K562 (cell line): ENCODE results near the gene TMSB4X. TPM values are rescaled to one million over a fixed set of nuclear protein-coding genes. Genes with fewer than 3 reads are reported as not detected.
"Not testable (repeated sequence)": the region's sequence is repeated elsewhere in the genome, so short reads cannot be mapped to it uniquely, and the experiment has no call there.

Experiments
- ATAC-seq: fragments of 200-7000 bp; cut with Tn5 transposase; 3 replicates; pipeline ENCODE4 v1.9.1; 2020; ENCODE audit warnings: moderate library complexity
- BruUV-seq: library from RNA; stranded (reverse); fragments of 400-500 nt; replicated peaks from 2 replicates; lab custom pipeline; 2021; lab: Mats Ljungman, UMichigan
- CTCF ChIA-PET: fragments of 300-600 bp; formaldehyde crosslinking; extraction: SDS; loops from one replicate; lab custom pipeline; 2021; ENCODE audit warnings: low intra/inter-chr PET ratio; lab: Yijun Ruan, JAX
- POLR2A ChIA-PET: fragments of 300-600, 350-650 bp; sonication (Branson Sonifier 250); formaldehyde crosslinking; extraction: SDS; loops from one replicate; lab custom pipeline; 2021; ENCODE audit warnings: antibody characterized with exemption, inconsistent platforms; lab: Yijun Ruan, JAX
- DNase-seq, 4 experiments: peaks; one replicate each; pipeline versions ENCODE4 v3.0.0 to v3.0.0-alpha.2; 2011 to 2018; ENCODE audit warnings: low spot score in 3 of 4, mixed read lengths in 3 of 4; ENCODE audit errors: extremely low read depth in 1 of 4
- FAIRE-seq: peaks from 2 replicates; lab custom pipeline; 2011; peaks lifted over from hg19 to GRCh38; lab: Jason Lieb, UNC
- H2AFZ ChIP-seq: 2 replicates; pipeline ENCODE4 v1.6.0; 2011; ENCODE audit warnings: low read depth, low read length, control low read depth, inconsistent platforms
- H3K27ac ChIP-seq: fragments of 200-600 bp; 3 replicates; pipeline ENCODE4 v1.8.0; 2011; ENCODE audit warnings: low read depth, mild to moderate bottlenecking, control low read depth, inconsistent platforms, low read length, moderate library complexity, mixed read lengths; ENCODE audit errors: extremely low read depth
- H3K27me3 ChIP-seq, 2 experiments: fragments of 300-600 bp in 1 of 2; 2 replicates in 1 of 2; 3 replicates in 1 of 2; pipeline versions ENCODE4 v1.6.0 to v1.8.0; 2011; ENCODE audit warnings: inconsistent platforms in 2 of 2, low read length in 2 of 2, mild to moderate bottlenecking in 1 of 2, mixed read lengths in 1 of 2, moderate library complexity in 1 of 2; ENCODE audit not compliant: control insufficient read depth in 2 of 2, insufficient read depth in 2 of 2
- H3K36me3 ChIP-seq: fragments of 300-600 bp; 3 replicates; pipeline ENCODE4 v1.8.0; 2011; ENCODE audit warnings: mild to moderate bottlenecking, low read length, inconsistent platforms; ENCODE audit not compliant: control insufficient read depth, insufficient read depth
- H3K4me1 ChIP-seq, 2 experiments: fragments of 200-600 bp in 1 of 2; replicated peaks in 1 of 2; 2 replicates in 1 of 2; 3 replicates in 1 of 2; pipeline versions ENCODE4 v1.5.1 to v1.8.0; 2011; ENCODE audit warnings: inconsistent platforms in 2 of 2, low read length in 2 of 2, mild to moderate bottlenecking in 1 of 2, mixed read lengths in 1 of 2, moderate library complexity in 1 of 2; ENCODE audit not compliant: control insufficient read depth in 2 of 2, insufficient read depth in 2 of 2
- H3K4me2 ChIP-seq: 2 replicates; pipeline ENCODE4 v1.6.1; 2011; ENCODE audit warnings: low read length, control low read depth, inconsistent platforms, mixed read lengths; ENCODE audit not compliant: insufficient read depth
- H3K4me3 ChIP-seq: fragments of 200-600 bp; sonication (generic), shearing (Covaris generic); 2 replicates; pipeline ENCODE4 v1.5.1; 2016; ENCODE audit warnings: control low read depth, inconsistent platforms
- H3K79me2 ChIP-seq: fragments of 200-600 bp; 3 replicates; pipeline ENCODE4 v1.8.0; 2011; ENCODE audit warnings: low read length, inconsistent platforms; ENCODE audit not compliant: control insufficient read depth, insufficient read depth
- H3K9ac ChIP-seq, 2 experiments: 2 replicates each; pipeline versions ENCODE4 v1.6.0 to v1.6.1; 2011; ENCODE audit warnings: low read depth in 2 of 2, low read length in 2 of 2, control low read depth in 1 of 2, inconsistent platforms in 1 of 2, mild to moderate bottlenecking in 1 of 2, mixed read lengths in 1 of 2; ENCODE audit not compliant: insufficient read depth in 1 of 2
- H3K9me1 ChIP-seq: one replicate; pipeline ENCODE4 v1.6.0; 2011; ENCODE audit warnings: inconsistent platforms, mild to moderate bottlenecking, low read length, moderate library complexity; ENCODE audit not compliant: control insufficient read depth, insufficient read depth
- H3K9me3 ChIP-seq: replicated peaks from 2 replicates; pipeline ENCODE4 v1.5.1; 2011; ENCODE audit warnings: low read depth, low read length, inconsistent platforms; ENCODE audit not compliant: control insufficient read depth, insufficient read depth
- H4K20me1 ChIP-seq: replicated peaks from 2 replicates; pipeline ENCODE4 v1.6.1; 2011; ENCODE audit warnings: low read length, inconsistent platforms, mixed read lengths; ENCODE audit not compliant: control insufficient read depth, insufficient read depth
- BHLHE40 ChIP-seq: IDR thresholded peaks from 2 replicates; pipeline ENCODE4 v1.6.1; 2011; ENCODE audit warnings: low read length, improper control_type of control experiment
- HDAC3 ChIP-seq: fragments of 450-650 bp; IDR thresholded peaks from 2 replicates; pipeline ENCODE4 v1.6.1; 2018; ENCODE audit warnings: borderline replicate concordance, mild to moderate bottlenecking, moderate library complexity; ENCODE audit not compliant: partially characterized antibody
- KDM5B ChIP-seq: fragments of 200-600 bp; sonication (generic); IDR thresholded peaks from 2 replicates; pipeline ENCODE4 v1.6.1; 2012; ENCODE audit warnings: low read depth, mild to moderate bottlenecking, moderate library complexity, low read length, control low read depth, inconsistent platforms; ENCODE audit not compliant: insufficient replicate concordance
- MXI1 ChIP-seq: IDR thresholded peaks from 2 replicates; pipeline ENCODE4 v1.6.1; 2011; ENCODE audit warnings: low read depth, mild to moderate bottlenecking, improper control_type of control experiment, low read length
- NONO ChIP-seq, 2 experiments: fragments of 200-400 bp in 1 of 2; fragments of 450-650 bp in 1 of 2; formaldehyde crosslinking in 1 of 2; IDR thresholded peaks; 2 replicates each; pipeline ENCODE4 v1.6.1; 2017; ENCODE audit warnings: low read depth in 2 of 2, mild to moderate bottlenecking in 2 of 2, moderate library complexity in 2 of 2, low read length in 1 of 2
- POLR2AphosphoS5 ChIP-seq: IDR thresholded peaks from 2 replicates; pipeline ENCODE4 v1.6.1; 2011; ENCODE audit warnings: mild to moderate bottlenecking, low read depth, low read length, moderate library complexity; ENCODE audit not compliant: control insufficient read depth, insufficient read depth
- SIN3A ChIP-seq, 2 experiments: fragments of 150-350 bp in 1 of 2; IDR thresholded peaks; 2 replicates each; pipeline ENCODE4 v1.6.1; 2011 to 2016; ENCODE audit warnings: borderline replicate concordance in 2 of 2, low read depth in 2 of 2, low read length in 2 of 2, mild to moderate bottlenecking in 2 of 2, moderate library complexity in 2 of 2; ENCODE audit not compliant: control insufficient read depth in 1 of 2
- SUPT5H ChIP-seq: fragments of 450-650 bp; IDR thresholded peaks from 2 replicates; pipeline ENCODE4 v1.6.1; 2016
- TEAD4 ChIP-seq, 2 experiments: sonication (generic) in 1 of 2; formaldehyde crosslinking in 1 of 2; IDR thresholded peaks; 2 replicates each; pipeline versions ENCODE4 v1.6.1 to v1.8.0; 2012 to 2022; ENCODE audit warnings: borderline replicate concordance in 1 of 2, inconsistent platforms in 1 of 2, low read length in 1 of 2, mild to moderate bottlenecking in 1 of 2, missing genetic modification reagents in 1 of 2
- THRAP3 ChIP-seq: fragments of 450-650 bp; IDR thresholded peaks from 2 replicates; pipeline ENCODE4 v1.6.1; 2016; ENCODE audit warnings: mild to moderate bottlenecking, inconsistent platforms, borderline replicate concordance
- WGBS: fragments of 100-300 bp; shearing (Covaris generic); methylation state at CpG from one replicate; pipeline ENCODE4 v1.1.6; 2016; ENCODE audit warnings: low coverage, mixed read lengths; ENCODE audit not compliant: insufficient coverage; ENCODE audit errors: missing lambda C conversion rate; 5-methylcytosine and 5-hydroxymethylcytosine counted together
- in situ Hi-C: fragments of 300-500 bp; cut with MboI; formaldehyde crosslinking; loops from 4 replicates; pipeline ENCODE4 v1.15.0; 2018; ENCODE audit warnings: inconsistent platforms, mixed read lengths
- intact Hi-C: fragments of 100-400 bp; cut with micrococcal nuclease; formaldehyde crosslinking; loops from 2 replicates; pipeline ENCODE4 v1.14.2; 2022
- polyA plus RNA-seq, 8 experiments: library from polyadenylated mRNA; depleted of rRNA in 4 of 8; stranded (reverse) in 5 of 8; unstranded in 3 of 8; fragments of >200 nt; fragmentation: Nextera tagmentation in 2 of 8; fragmentation: Illumina TruSeq in 1 of 8; extraction: Ambion mirVana in 2 of 8; extraction: Trizol in 1 of 8; gene quantifications; 2 replicates each; pipeline versions ENCODE4 v1.2.1 to v1.2.3, GENCODE V29; 2011 to 2014; ENCODE audit warnings: inconsistent platforms in 1 of 8, missing spikeins in 1 of 8
- total RNA-seq, 7 experiments: library from RNA; depleted of rRNA in 6 of 7; stranded (reverse); fragments of >200 nt in 6 of 7; fragmentation: Illumina TruSeq in 2 of 7; extraction: Trizol in 2 of 7; gene quantifications; 2 replicates each; pipeline versions ENCODE4 v1.2.1 to v1.2.3, GENCODE V29; 2011 to 2021; ENCODE audit warnings: low replicate concordance in 1 of 7

TMSB4X gene
- total and polyA plus RNA-seq, 9 of the 15 experiments (the other 6 are each of a cell fraction or from before 2014, with no cell fraction given) = 1,035 to 2,035 (median 1,529) TPM

- intact Hi-C loops = loop anchor here (1.0 to 5.0 kb wide), 3 partner anchors 31 to 315 kb away; no protein-coding TSS in a partner anchor
- TF ChIP-seq KDM5B (peak; percentile 44), NONO (IDR thresholded peaks at IDR 0.05; ENCODE audit: low read depth in 2 of 2, low read length in 1 of 2) (peak in 1 of 2 experiments; percentile 32; a peak in 1 of 4 replicates), THRAP3 (0 out of 2 replicates have a peak, but pooled peaks have one; percentile 59), MXI1 (peak; percentile 34; the same call in 1 of the 2 replicates), SIN3A (IDR thresholded peaks at IDR 0.05; ENCODE audit: borderline replicate concordance in 2 of 2, control insufficient read depth in 1 of 2, low read depth in 2 of 2, low read length in 2 of 2) (peak in 1 of 2 experiments; percentile 62; a peak in 1 of 4 replicates), HDAC3 (peak; percentile 17), TEAD4 (IDR thresholded peaks at IDR 0.05; ENCODE audit: low read length) (peak; percentile 4; the same call in 1 of the 2 replicates), POLR2AphosphoS5 (peak; percentile 49; the same call in 1 of the 2 replicates), SUPT5H (peak; percentile 51), BHLHE40 (peak; percentile 47; the same call in 1 of the 2 replicates)
- H3K27me3 ChIP-seq; H2AFZ ChIP-seq; FAIRE-seq; CTCF ChIA-PET; H3K9me1 ChIP-seq; H3K9me3 ChIP-seq; BruUV-seq; DNase-seq; ATAC-seq; H4K20me1 ChIP-seq; in situ Hi-C loops; TF ChIP-seq TEAD4 (CRISPR knock-in tag; IDR thresholded peaks at IDR 0.05; ENCODE audit: borderline replicate concordance): not testable (repeated sequence)
- Histone ChIP-seq H3K36me3 (peaks cover 12% of the 10 kb centered on the region; the same call in 2 of the 3 replicates), H3K9ac (peak overlapping the region in 1 of 2 experiments; percentile 89; a peak in 2 of 4 replicates), H3K27ac (peak overlapping the region; percentile 95; the same call in 2 of the 3 replicates), H3K4me2 (peak overlapping the region; percentile 60), H3K79me2 (peaks cover 46% of the 10 kb centered on the region), H3K4me3 (peak overlapping the region; percentile 97), H3K4me1 (peaks cover 5 to 30% of the 10 kb centered on the region in 2 experiments; a peak in 4 of 5 replicates)
- WGBS = 6% methylated on average over 8 of the region's 12 CpGs
- POLR2A ChIA-PET = interaction anchor here (0.7 to 3.1 kb wide), 23 partner anchors 9 to 1052 kb away, joined by 3 to 32 read pairs (median 4); partner anchors contain the start of gene GEMIN8
Observed at GRCh38 chrX:12976819-12977732, 2.2 kb downstream of the TMSB4X start.
